ENCODE data around the gene HDAC7.

HDAC7 gene

GRCh38 chr12:47743311-47743860 lies 76.3 kb downstream of the HDAC7 start:
- DNase-seq, result no peak

- DNase-seq, result no peak
These were observed 77.4 kb downstream of the HDAC7 start for GRCh38 chr12:47742253-47742825.

GRCh38 chr12:47741340-47741703 lies 78.4 kb downstream of the HDAC7 start:
- DNase-seq, result no peak

GRCh38 chr12:47740606-47741339 lies 78.9 kb downstream of the HDAC7 start:
- no peak for DNase-seq

GRCh38 chr12:47739979-47740378 lies 79.7 kb downstream of the HDAC7 start:
- no peak for DNase-seq

GRCh38 chr12:47739297-47739696 lies 80.4 kb downstream of the HDAC7 start:
- DNase-seq, result no peak

- DNase-seq, result no peak
These were observed 81.6 kb downstream of the HDAC7 start for GRCh38 chr12:47737936-47738594.

GRCh38 chr12:47736877-47737676 lies 82.6 kb downstream of the HDAC7 start:
- no peak for DNase-seq

- DNase-seq, result no peak
These were observed 83.5 kb downstream of the HDAC7 start for GRCh38 chr12:47736216-47736615.

- no peak for DNase-seq
These were observed 84.1 kb downstream of the HDAC7 start for GRCh38 chr12:47735649-47736048.

- DNase-seq, result no peak
These were observed 84.8 kb downstream of the HDAC7 start for GRCh38 chr12:47734725-47735480.

- no peak for DNase-seq
These were observed 86.6 kb downstream of the HDAC7 start for GRCh38 chr12:47733142-47733541.

Measured in GOT3 (cell line).